Mesothelial cell of epicardium (in vitro differentiated cells): ENCODE data around the gene MPDU1. TPM values are rescaled to one million over a fixed set of nuclear protein-coding genes. Genes with fewer than 3 reads are reported as not detected.

ENCODE experiments used
- DNase-seq, 2 experiments: peaks; one replicate each; pipeline ENCODE4 v3.0.0; 2021; ENCODE audit warnings: low spot score in 2 of 2; ENCODE audit not compliant: unreplicated experiment in 2 of 2
- H3K27ac Mint-ChIP-seq: 2 replicates; pipeline ENCODE4 v1.8.0; 2021; ENCODE audit warnings: mixed read lengths
- H3K27me3 Mint-ChIP-seq: 2 replicates; pipeline ENCODE4 v1.8.0; 2021; ENCODE audit warnings: low read depth, mixed read lengths
- H3K36me3 Mint-ChIP-seq: 2 replicates; pipeline ENCODE4 v1.8.0; 2021; ENCODE audit warnings: mixed read lengths
- H3K4me1 Mint-ChIP-seq: 2 replicates; pipeline ENCODE4 v1.8.0; 2021; ENCODE audit warnings: mixed read lengths
- H3K4me3 Mint-ChIP-seq: 2 replicates; pipeline ENCODE4 v1.8.0; 2021; ENCODE audit warnings: mild to moderate bottlenecking, moderate library complexity, mixed read lengths
- H3K9me3 Mint-ChIP-seq: 2 replicates; pipeline ENCODE4 v1.8.0; 2021; ENCODE audit warnings: mixed read lengths
- CTCF ChIP-seq: fragments of 200-600 bp; sonication (generic); IDR thresholded peaks from one replicate; pipeline ENCODE4 v1.5.0; 2021; ENCODE audit warnings: antibody characterized with exemption; ENCODE audit not compliant: unreplicated experiment
- total RNA-seq: library from RNA; stranded (reverse); gene quantifications from 3 replicates; pipeline ENCODE4 v1.2.1, GENCODE V29; 2021

The MPDU1 gene
- total RNA-seq, 1 donor from 2014 or later = 44.8 TPM

GRCh38 chr17:7548585-7549400 is 34.9 kb upstream of the MPDU1 start, which contains the start of gene TNFSF12:
TNFSF12 (plus strand) TSS chr17:7549058; CDS start chr17:7549154, 96 bp downstream.
- DNase-seq = peak in 1 of 2 experiments; percentile 43
- Mint-ChIP-seq H3K36me3 (no peaks in the 10 kb centered on the region), H3K27me3 (peaks cover 3% of the 10 kb centered on the region), H3K4me3 (peak within 1 kb of the TSS; percentile 66), H3K9me3 (no peaks in the 10 kb centered on the region), H3K4me1 (peaks cover 9% of the 10 kb centered on the region), H3K27ac (peak within 1 kb of the TSS; percentile 74)
- TF ChIP-seq CTCF = no peak

GRCh38 chr17:7549401-7550055 is 34.1 kb upstream of the MPDU1 start:
- Mint-ChIP-seq H3K36me3 (no peaks in the 10 kb centered on the region), H3K4me3 (peak overlapping the region; percentile 58), H3K4me1 (peaks cover 9% of the 10 kb centered on the region), H3K27me3 (no peaks in the 10 kb centered on the region), H3K27ac (peak overlapping the region; percentile 74), H3K9me3 (no peaks in the 10 kb centered on the region)
- DNase-seq = no peak
- no peak for TF ChIP-seq CTCF

- no peak overlapping the region for H3K27ac Mint-ChIP-seq
- no peak for TF ChIP-seq CTCF
- peaks cover 9% of the 10 kb centered on the region for H3K4me1 Mint-ChIP-seq
- H3K4me3 Mint-ChIP-seq = peak overlapping the region; percentile 58
- no peaks in the 10 kb centered on the region for H3K27me3 Mint-ChIP-seq
- no peaks in the 10 kb centered on the region for H3K36me3 Mint-ChIP-seq
- DNase-seq = no peak
- no peaks in the 10 kb centered on the region for H3K9me3 Mint-ChIP-seq
Observed at GRCh38 chr17:7550344-7550743, 33.3 kb upstream of the MPDU1 start.

- H3K4me1 Mint-ChIP-seq = peaks cover 13% of the 10 kb centered on the region
- H3K36me3 Mint-ChIP-seq = no peaks in the 10 kb centered on the region
- no peak overlapping the region for H3K27ac Mint-ChIP-seq
- no peaks in the 10 kb centered on the region for H3K27me3 Mint-ChIP-seq
- no peaks in the 10 kb centered on the region for H3K9me3 Mint-ChIP-seq
- DNase-seq = no peak
- no peak for TF ChIP-seq CTCF
- H3K4me3 Mint-ChIP-seq = no peak overlapping the region
Observed at GRCh38 chr17:7551396-7551795, 32.3 kb upstream of the MPDU1 start.

- Mint-ChIP-seq H3K36me3 (no peaks in the 10 kb centered on the region), H3K27me3 (no peaks in the 10 kb centered on the region), H3K4me3 (no peak overlapping the region), H3K4me1 (peaks cover 16% of the 10 kb centered on the region), H3K27ac (no peak overlapping the region), H3K9me3 (no peaks in the 10 kb centered on the region)
- no peak for TF ChIP-seq CTCF
- DNase-seq = no peak
Observed at GRCh38 chr17:7552621-7553051, 31.0 kb upstream of the MPDU1 start.
